ENCODE measurements around the gene ALKBH6. TPM values are rescaled to one million over a fixed set of nuclear protein-coding genes. Genes with fewer than 3 reads are reported as not detected.

ALKBH6 gene
- total and polyA plus RNA-seq, 2 experiments from 2014 or later = 33.6 to 51.4 TPM

- Mint-ChIP-seq H3K36me3 (ENCODE audit: low read depth) (no peaks in the 10 kb centered on the region), H3K27me3 (ENCODE audit: insufficient read depth, low read depth, poor library complexity) (peaks cover 14% of the 10 kb centered on the region), H3K4me3 (no peak overlapping the region), H3K4me1 (peaks cover 8% of the 10 kb centered on the region), H3K9me3 (no peaks in the 10 kb centered on the region; the same call in 2 of the 3 replicates), H3K27ac (no peak overlapping the region)
- Histone ChIP-seq H4K20me1 (replicated peaks; ENCODE audit: insufficient read depth) (no peaks in the 10 kb centered on the region), H3K27me3 (ENCODE audit: insufficient read depth) (no peaks in the 10 kb centered on the region), H3K36me3 (ENCODE audit: insufficient read depth) (no peaks in the 10 kb centered on the region), H3K4me2 (no peak overlapping the region), H3K27ac (ENCODE audit: low read depth) (no peak overlapping the region), H3K9me2 (ENCODE audit: insufficient read depth) (no peaks in the 10 kb centered on the region), H2AFZ (no peak overlapping the region), H3K4me3 (no peak overlapping the region), H3F3A (replicated peaks; ENCODE audit: low read depth) (no peaks in the 10 kb centered on the region), H3K79me2 (replicated peaks; ENCODE audit: insufficient read depth) (no peaks in the 10 kb centered on the region), H3K4me1 (ENCODE audit: insufficient read depth) (peaks cover 5% of the 10 kb centered on the region; the same call in 1 of the 2 replicates)
- DNase-seq (ENCODE audit: low spot score) (no peak), ATAC-seq (no peak)
- no peak for TF ChIP-seq CREB1 (CRISPR knock-in tag; IDR thresholded peaks at IDR 0.05; ENCODE audit: low read depth)
- TF ChIP-seq, protein P1, sequence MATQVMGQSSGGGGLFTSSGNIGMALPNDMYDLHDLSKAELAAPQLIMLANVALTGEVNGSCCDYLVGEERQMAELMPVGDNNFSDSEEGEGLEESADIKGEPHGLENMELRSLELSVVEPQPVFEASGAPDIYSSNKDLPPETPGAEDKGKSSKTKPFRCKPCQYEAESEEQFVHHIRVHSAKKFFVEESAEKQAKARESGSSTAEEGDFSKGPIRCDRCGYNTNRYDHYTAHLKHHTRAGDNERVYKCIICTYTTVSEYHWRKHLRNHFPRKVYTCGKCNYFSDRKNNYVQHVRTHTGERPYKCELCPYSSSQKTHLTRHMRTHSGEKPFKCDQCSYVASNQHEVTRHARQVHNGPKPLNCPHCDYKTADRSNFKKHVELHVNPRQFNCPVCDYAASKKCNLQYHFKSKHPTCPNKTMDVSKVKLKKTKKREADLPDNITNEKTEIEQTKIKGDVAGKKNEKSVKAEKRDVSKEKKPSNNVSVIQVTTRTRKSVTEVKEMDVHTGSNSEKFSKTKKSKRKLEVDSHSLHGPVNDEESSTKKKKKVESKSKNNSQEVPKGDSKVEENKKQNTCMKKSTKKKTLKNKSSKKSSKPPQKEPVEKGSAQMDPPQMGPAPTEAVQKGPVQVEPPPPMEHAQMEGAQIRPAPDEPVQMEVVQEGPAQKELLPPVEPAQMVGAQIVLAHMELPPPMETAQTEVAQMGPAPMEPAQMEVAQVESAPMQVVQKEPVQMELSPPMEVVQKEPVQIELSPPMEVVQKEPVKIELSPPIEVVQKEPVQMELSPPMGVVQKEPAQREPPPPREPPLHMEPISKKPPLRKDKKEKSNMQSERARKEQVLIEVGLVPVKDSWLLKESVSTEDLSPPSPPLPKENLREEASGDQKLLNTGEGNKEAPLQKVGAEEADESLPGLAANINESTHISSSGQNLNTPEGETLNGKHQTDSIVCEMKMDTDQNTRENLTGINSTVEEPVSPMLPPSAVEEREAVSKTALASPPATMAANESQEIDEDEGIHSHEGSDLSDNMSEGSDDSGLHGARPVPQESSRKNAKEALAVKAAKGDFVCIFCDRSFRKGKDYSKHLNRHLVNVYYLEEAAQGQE (IDR thresholded peaks at IDR 0.05; ENCODE audit: unreplicated experiment) = peak; percentile 37
Observed at GRCh38 chr19:35973487-35973886, 40.5 kb downstream of the ALKBH6 start.

DNA sequence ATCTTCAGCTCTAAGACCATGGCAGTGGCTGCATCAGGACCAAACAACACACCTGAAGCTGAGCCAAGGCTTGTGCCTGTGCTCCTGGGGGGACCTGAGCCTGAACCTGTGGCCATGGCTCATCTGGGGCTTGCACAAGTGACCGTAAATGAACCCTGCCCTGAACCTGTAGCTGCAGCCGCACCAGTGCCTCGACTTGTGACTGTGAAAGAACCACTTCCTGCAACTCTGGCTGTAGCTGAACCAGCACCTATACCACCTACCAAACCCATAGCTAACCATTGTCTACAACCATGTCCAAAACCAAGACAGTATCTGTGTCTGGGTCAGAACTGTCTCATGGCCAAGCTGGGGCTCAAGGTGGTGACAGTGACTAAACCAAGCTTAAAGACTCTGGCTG is 47.2 kb downstream of the ALKBH6 start:
- Histone ChIP-seq H3K9me2 (ENCODE audit: insufficient read depth) (no peaks in the 10 kb centered on the region), H3K27ac (ENCODE audit: low read depth) (no peak overlapping the region), H3K4me3 (no peak overlapping the region), H3K79me2 (replicated peaks; ENCODE audit: insufficient read depth) (no peaks in the 10 kb centered on the region), H2AFZ (no peak overlapping the region), H3K36me3 (ENCODE audit: insufficient read depth) (no peaks in the 10 kb centered on the region), H3F3A (replicated peaks; ENCODE audit: low read depth) (no peaks in the 10 kb centered on the region), H3K4me1 (ENCODE audit: insufficient read depth) (no peaks in the 10 kb centered on the region), H3K4me2 (no peak overlapping the region), H3K27me3 (ENCODE audit: insufficient read depth) (peaks cover 4% of the 10 kb centered on the region; the same call in 1 of the 2 replicates), H4K20me1 (replicated peaks; ENCODE audit: insufficient read depth) (no peaks in the 10 kb centered on the region)
- DNase-seq (ENCODE audit: low spot score) = no peak
- peaks cover 9% of the 10 kb centered on the region for H3K27me3 Mint-ChIP-seq (ENCODE audit: insufficient read depth, low read depth, poor library complexity)
- no peaks in the 10 kb centered on the region for H3K4me1 Mint-ChIP-seq
- no peaks in the 10 kb centered on the region; the same call in 2 of the 3 replicates for H3K9me3 Mint-ChIP-seq
- H3K36me3 Mint-ChIP-seq (ENCODE audit: low read depth) = no peaks in the 10 kb centered on the region
- no peak overlapping the region for H3K4me3 Mint-ChIP-seq
- ATAC-seq = no peak
- no peak overlapping the region for H3K27ac Mint-ChIP-seq
- TF ChIP-seq NANOG (IDR thresholded peaks at IDR 0.05; ENCODE audit: borderline replicate concordance) (no peak), JUNB (IDR thresholded peaks at IDR 0.05; ENCODE audit: unreplicated experiment) (no peak), EZH2 (IDR thresholded peaks at IDR 0.05; ENCODE audit: low read depth, unreplicated experiment) (no peak), ZNF331 (CRISPR knock-in tag; IDR thresholded peaks at IDR 0.05; ENCODE audit: low read depth) (no peak), CTCF (conservative IDR thresholded peaks at IDR 0.05; ENCODE audit: low read depth in 2 of 2) (no peak), STAT1 (IDR thresholded peaks at IDR 0.05; ENCODE audit: unreplicated experiment) (no peak), ZNF114 (CRISPR knock-in tag; IDR thresholded peaks at IDR 0.05) (no peak), POLR2AphosphoS5 (IDR thresholded peaks at IDR 0.05; ENCODE audit: low read depth) (no peak)
- TF ChIP-seq, protein P2, sequence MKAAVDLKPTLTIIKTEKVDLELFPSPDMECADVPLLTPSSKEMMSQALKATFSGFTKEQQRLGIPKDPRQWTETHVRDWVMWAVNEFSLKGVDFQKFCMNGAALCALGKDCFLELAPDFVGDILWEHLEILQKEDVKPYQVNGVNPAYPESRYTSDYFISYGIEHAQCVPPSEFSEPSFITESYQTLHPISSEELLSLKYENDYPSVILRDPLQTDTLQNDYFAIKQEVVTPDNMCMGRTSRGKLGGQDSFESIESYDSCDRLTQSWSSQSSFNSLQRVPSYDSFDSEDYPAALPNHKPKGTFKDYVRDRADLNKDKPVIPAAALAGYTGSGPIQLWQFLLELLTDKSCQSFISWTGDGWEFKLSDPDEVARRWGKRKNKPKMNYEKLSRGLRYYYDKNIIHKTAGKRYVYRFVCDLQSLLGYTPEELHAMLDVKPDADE (IDR thresholded peaks at IDR 0.05) = no peak
- TF ChIP-seq, protein P1 (IDR thresholded peaks at IDR 0.05; ENCODE audit: unreplicated experiment) = no peak
